Lower leg skin (tissue), 4 donors: ENCODE data around the gene GYG2. TPM values are rescaled to one million over a fixed set of nuclear protein-coding genes. Genes with fewer than 3 reads are reported as not detected.

Experiments
- DNase-seq, 2 donors: peaks; one replicate each; pipeline ENCODE4 v3.0.0-alpha.2; 2019; ENCODE audit warnings: low spot score in 2 of 2
- H3K4me3 ChIP-seq: fragments of 200-600 bp; sonication (generic); 2 replicates; pipeline ENCODE4 v1.5.1; 2017; ENCODE audit warnings: mild to moderate bottlenecking, low read depth; ENCODE audit not compliant: poor library complexity, severe bottlenecking
- POLR2A ChIP-seq, 2 donors: fragments of 450-650 bp; IDR thresholded peaks; one replicate each; pipeline ENCODE4 v1.6.1; 2016 to 2017; ENCODE audit warnings: antibody characterized with exemption in 2 of 2, mild to moderate bottlenecking in 1 of 2, moderate library complexity in 1 of 2
- WGBS, 2 donors: methylation state at CpG; one replicate each; pipeline ENCODE4 v1.1.5; 2018; 5-methylcytosine and 5-hydroxymethylcytosine counted together
- intact Hi-C: fragments of 100-400 bp; cut with DNase I; formaldehyde crosslinking; loops from one replicate; pipeline ENCODE4 v1.15.0; 2023; ENCODE audit warnings: low total_unique reads
- total RNA-seq, 4 donors: library from RNA; depleted of rRNA; stranded (reverse); fragments of >200 nt; gene quantifications; one replicate each; pipeline ENCODE4 v1.1.0, GENCODE V29; 2016
- TF ChIP-seq, protein P1 (sequence below), 3 donors: fragments of 450-650 bp; IDR thresholded peaks; one replicate each; pipeline ENCODE4 v1.5.1; 2016; ENCODE audit warnings: antibody characterized with exemption in 3 of 3, mild to moderate bottlenecking in 3 of 3, moderate library complexity in 2 of 3

Gene GYG2
- total RNA-seq, 4 donors from 2014 or later = 1.5 to 7.7 (median 5.1) TPM

DNA sequence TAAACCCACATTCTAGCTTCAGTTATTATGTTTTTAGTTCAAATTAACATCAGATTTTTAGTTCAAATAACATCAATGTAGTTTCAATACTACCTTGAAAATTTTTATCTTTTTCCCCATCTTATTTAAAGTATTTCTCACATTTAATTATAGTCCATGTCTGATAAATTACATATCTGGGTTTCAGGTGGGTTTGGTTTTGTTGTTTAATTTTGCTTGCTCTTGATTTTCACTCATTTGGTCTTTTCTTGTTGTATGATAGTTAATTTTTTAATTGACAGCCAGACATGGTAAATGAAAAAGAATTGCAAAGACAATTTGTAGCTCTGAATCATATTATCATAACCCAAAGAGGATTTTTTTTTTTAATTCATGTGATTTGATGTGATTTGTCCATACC lies 41.9 kb downstream of the GYG2 start:
- no peak for DNase-seq
- TF ChIP-seq POLR2A (IDR thresholded peaks at IDR 0.05) = no peak
- TF ChIP-seq, protein P1, sequence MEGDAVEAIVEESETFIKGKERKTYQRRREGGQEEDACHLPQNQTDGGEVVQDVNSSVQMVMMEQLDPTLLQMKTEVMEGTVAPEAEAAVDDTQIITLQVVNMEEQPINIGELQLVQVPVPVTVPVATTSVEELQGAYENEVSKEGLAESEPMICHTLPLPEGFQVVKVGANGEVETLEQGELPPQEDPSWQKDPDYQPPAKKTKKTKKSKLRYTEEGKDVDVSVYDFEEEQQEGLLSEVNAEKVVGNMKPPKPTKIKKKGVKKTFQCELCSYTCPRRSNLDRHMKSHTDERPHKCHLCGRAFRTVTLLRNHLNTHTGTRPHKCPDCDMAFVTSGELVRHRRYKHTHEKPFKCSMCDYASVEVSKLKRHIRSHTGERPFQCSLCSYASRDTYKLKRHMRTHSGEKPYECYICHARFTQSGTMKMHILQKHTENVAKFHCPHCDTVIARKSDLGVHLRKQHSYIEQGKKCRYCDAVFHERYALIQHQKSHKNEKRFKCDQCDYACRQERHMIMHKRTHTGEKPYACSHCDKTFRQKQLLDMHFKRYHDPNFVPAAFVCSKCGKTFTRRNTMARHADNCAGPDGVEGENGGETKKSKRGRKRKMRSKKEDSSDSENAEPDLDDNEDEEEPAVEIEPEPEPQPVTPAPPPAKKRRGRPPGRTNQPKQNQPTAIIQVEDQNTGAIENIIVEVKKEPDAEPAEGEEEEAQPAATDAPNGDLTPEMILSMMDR (IDR thresholded peaks at IDR 0.05) = no peak
- H3K4me3 ChIP-seq = no peak overlapping the region
- intact Hi-C loops = no loop called here

GRCh38 chrX:2871831-2872230 lies 43.1 kb downstream of the GYG2 start:
- intact Hi-C loops = no loop called here
- TF ChIP-seq, protein P1 (IDR thresholded peaks at IDR 0.05) = no peak
- no peak for TF ChIP-seq POLR2A (IDR thresholded peaks at IDR 0.05)
- H3K4me3 ChIP-seq = no peak overlapping the region
- 70 to 80% methylated on average over 2 of the region's 2 CpGs for WGBS, 2 donors
- no peak for DNase-seq

DNA sequence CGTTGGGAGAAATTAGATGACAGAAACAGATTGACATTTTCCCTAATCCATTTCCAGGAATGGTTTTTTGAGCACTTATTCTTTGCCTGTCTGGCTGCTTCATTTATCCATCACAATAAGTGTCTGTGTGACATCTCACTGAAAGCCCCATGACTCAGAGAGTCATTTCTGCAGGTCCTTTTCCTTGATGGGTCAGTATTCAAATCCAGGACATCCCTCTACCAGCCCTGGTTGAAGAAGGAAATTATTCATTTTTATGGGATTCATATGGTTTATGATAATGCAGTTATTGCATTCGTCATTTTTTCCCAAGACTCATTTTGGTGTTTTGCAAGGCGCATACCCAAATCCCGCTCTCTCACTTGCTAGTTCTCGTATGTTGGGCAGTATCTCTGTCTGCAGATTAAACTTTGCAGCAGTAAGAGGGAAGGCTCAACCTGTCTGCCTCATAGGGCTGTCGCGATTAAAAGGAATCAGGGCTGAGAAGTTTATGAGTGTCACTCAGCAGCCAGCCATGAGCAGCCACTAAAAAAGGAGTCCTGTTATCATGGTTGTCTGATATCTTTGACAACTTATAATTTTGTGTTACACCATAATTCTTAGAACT lies 44.0 kb downstream of the GYG2 start:
- no peak for TF ChIP-seq POLR2A (IDR thresholded peaks at IDR 0.05)
- TF ChIP-seq, protein P1 (IDR thresholded peaks at IDR 0.05) = no peak
- WGBS, 2 donors = 86 to 90% methylated on average over 7 of the region's 7 CpGs

DNA sequence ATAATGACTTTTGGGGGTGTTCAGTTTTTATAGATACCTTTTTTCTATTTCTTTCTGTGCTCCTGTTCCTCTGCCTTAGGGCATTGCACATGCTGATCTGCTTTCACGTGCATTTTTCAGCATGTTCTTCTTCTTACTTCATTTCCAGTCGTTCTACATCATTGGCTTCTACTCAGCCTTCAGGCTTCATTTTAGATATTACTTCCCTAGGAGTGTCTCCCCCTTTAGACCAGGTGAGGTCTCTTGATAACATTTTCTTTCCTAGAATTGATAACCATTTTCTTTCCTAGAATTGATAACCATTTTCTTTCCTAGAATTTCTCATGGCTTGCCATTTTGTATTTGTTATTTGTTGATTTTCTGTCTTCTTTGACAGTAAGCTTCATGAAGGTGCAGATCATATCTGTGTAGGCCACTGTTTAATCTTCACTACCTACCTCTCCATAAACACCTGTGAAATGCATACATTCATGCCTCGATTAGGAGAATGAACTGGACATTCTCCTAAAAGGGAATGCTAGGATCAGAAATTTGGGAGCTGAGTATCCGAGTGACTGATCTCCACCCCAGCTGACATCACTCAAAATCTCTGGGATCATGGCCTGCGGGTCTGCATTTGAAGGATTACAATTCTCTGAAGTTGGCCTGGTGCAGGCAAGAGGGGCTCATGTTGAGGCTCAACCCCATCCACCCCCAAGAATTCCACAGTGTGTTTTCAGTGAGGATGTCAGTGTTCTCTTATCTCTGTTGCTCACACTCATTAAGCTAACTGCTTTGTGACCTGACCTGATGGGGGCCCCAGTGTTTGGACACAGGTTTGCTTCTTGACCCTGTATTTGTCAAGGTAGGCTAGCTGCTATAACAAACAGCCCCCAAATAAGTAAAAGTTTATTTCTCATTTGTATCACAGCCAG lies 45.7 kb downstream of the GYG2 start:
- 82 to 83% methylated on average over 5 of the region's 5 CpGs for WGBS, 2 donors
- H3K4me3 ChIP-seq = no peak overlapping the region
- intact Hi-C loops = no loop called here
- TF ChIP-seq, protein P1 (IDR thresholded peaks at IDR 0.05) = no peak
- TF ChIP-seq POLR2A (IDR thresholded peaks at IDR 0.05) = no peak
- no peak for DNase-seq

More for the DNA sequence above, 44.0 kb downstream of the GYG2 start:
- DNase-seq = no peak
- intact Hi-C loops = no loop called here
- H3K4me3 ChIP-seq = no peak overlapping the region

GRCh38 chrX:2875136-2875481 lies 46.4 kb downstream of the GYG2 start:
- no peak for TF ChIP-seq POLR2A (IDR thresholded peaks at IDR 0.05)
- TF ChIP-seq, protein P1 (IDR thresholded peaks at IDR 0.05) = no peak
- H3K4me3 ChIP-seq = no peak overlapping the region
- no peak for DNase-seq
- WGBS, 2 donors = 96 to 100% methylated on average over 3 of the region's 3 CpGs
- intact Hi-C loops = no loop called here
